Mononuclear cell (primary cell): ENCODE data around the gene C21orf58. TPM values are rescaled to one million over a fixed set of nuclear protein-coding genes. Genes with fewer than 3 reads are reported as not detected.

ENCODE experiments used
- H3K27me3 ChIP-seq: 2 replicates; pipeline ENCODE4 v1.6.0; 2011; ENCODE audit warnings: low read length, control low read depth; ENCODE audit not compliant: insufficient read depth
- H3K4me1 ChIP-seq: 2 replicates; pipeline ENCODE4 v1.5.1; 2011; ENCODE audit warnings: mild to moderate bottlenecking, low read length, control low read depth; ENCODE audit not compliant: insufficient read depth
- H3K4me3 ChIP-seq: 2 replicates; pipeline ENCODE4 v1.5.1; 2011; ENCODE audit warnings: mild to moderate bottlenecking, low read length, moderate library complexity
- H3K9me3 ChIP-seq: 2 replicates; pipeline ENCODE4 v1.5.1; 2011; ENCODE audit warnings: low read depth, mild to moderate bottlenecking, control low read depth, low read length
- total RNA-seq: library from RNA; depleted of rRNA; stranded (reverse); fragments of >200 nt; gene quantifications from one replicate; pipeline ENCODE4 v1.2.3, GENCODE V29; 2012

C21orf58 gene
- total RNA-seq, 1 donor = 1.0 TPM

GRCh38 chr21:46274797-46275390 is 48.8 kb downstream of the C21orf58 start:
- H3K4me1 ChIP-seq = no peaks in the 10 kb centered on the region
- no peak overlapping the region for H3K4me3 ChIP-seq
- no peaks in the 10 kb centered on the region for H3K27me3 ChIP-seq
- no peaks in the 10 kb centered on the region for H3K9me3 ChIP-seq

GRCh38 chr21:46273341-46273740 is 50.3 kb downstream of the C21orf58 start:
- H3K9me3 ChIP-seq = no peaks in the 10 kb centered on the region
- H3K27me3 ChIP-seq = no peaks in the 10 kb centered on the region
- no peaks in the 10 kb centered on the region for H3K4me1 ChIP-seq
- no peak overlapping the region for H3K4me3 ChIP-seq

GRCh38 chr21:46269466-46269865 is 54.2 kb downstream of the C21orf58 start:
- Histone ChIP-seq H3K9me3 (no peaks in the 10 kb centered on the region), H3K4me1 (no peaks in the 10 kb centered on the region), H3K27me3 (no peaks in the 10 kb centered on the region), H3K4me3 (no peak overlapping the region)

- Histone ChIP-seq H3K27me3 (no peaks in the 10 kb centered on the region), H3K4me1 (no peaks in the 10 kb centered on the region), H3K9me3 (no peaks in the 10 kb centered on the region), H3K4me3 (no peak overlapping the region)
Measured at GRCh38 chr21:46268371-46268770, 55.3 kb downstream of the C21orf58 start.

GRCh38 chr21:46266946-46267345 is 56.7 kb downstream of the C21orf58 start:
- Histone ChIP-seq H3K4me1 (no peaks in the 10 kb centered on the region), H3K4me3 (no peak overlapping the region), H3K9me3 (no peaks in the 10 kb centered on the region), H3K27me3 (no peaks in the 10 kb centered on the region)

GRCh38 chr21:46265736-46266525 is 57.7 kb downstream of the C21orf58 start:
- Histone ChIP-seq H3K4me1 (no peaks in the 10 kb centered on the region), H3K9me3 (no peaks in the 10 kb centered on the region), H3K27me3 (no peaks in the 10 kb centered on the region), H3K4me3 (no peak overlapping the region)

GRCh38 chr21:46264690-46265144 is 59.0 kb downstream of the C21orf58 start:
- no peak overlapping the region for H3K4me3 ChIP-seq
- no peaks in the 10 kb centered on the region for H3K27me3 ChIP-seq
- H3K4me1 ChIP-seq = no peaks in the 10 kb centered on the region
- H3K9me3 ChIP-seq = no peaks in the 10 kb centered on the region

- Histone ChIP-seq H3K27me3 (no peaks in the 10 kb centered on the region), H3K9me3 (no peaks in the 10 kb centered on the region), H3K4me1 (no peaks in the 10 kb centered on the region), H3K4me3 (no peak overlapping the region)
Measured at GRCh38 chr21:46264046-46264689, 59.5 kb downstream of the C21orf58 start.

- Histone ChIP-seq H3K9me3 (no peaks in the 10 kb centered on the region), H3K4me1 (peaks cover 15% of the 10 kb centered on the region), H3K4me3 (no peak overlapping the region), H3K27me3 (no peaks in the 10 kb centered on the region)
Measured at GRCh38 chr21:46256501-46256994, 67.1 kb downstream of the C21orf58 start.

- Histone ChIP-seq H3K4me1 (peaks cover 15% of the 10 kb centered on the region), H3K4me3 (no peak overlapping the region), H3K9me3 (no peaks in the 10 kb centered on the region), H3K27me3 (no peaks in the 10 kb centered on the region)
Measured at GRCh38 chr21:46255758-46256337, 67.8 kb downstream of the C21orf58 start.

GRCh38 chr21:46255166-46255565 is 68.5 kb downstream of the C21orf58 start:
- Histone ChIP-seq H3K27me3 (no peaks in the 10 kb centered on the region), H3K4me1 (peaks cover 15% of the 10 kb centered on the region), H3K9me3 (no peaks in the 10 kb centered on the region), H3K4me3 (no peak overlapping the region)

GRCh38 chr21:46254208-46254975 is 69.3 kb downstream of the C21orf58 start:
- H3K4me1 ChIP-seq = peaks cover 15% of the 10 kb centered on the region
- H3K9me3 ChIP-seq = no peaks in the 10 kb centered on the region
- no peaks in the 10 kb centered on the region for H3K27me3 ChIP-seq
- no peak overlapping the region for H3K4me3 ChIP-seq

GRCh38 chr21:46253610-46254124 is 70.0 kb downstream of the C21orf58 start:
- no peaks in the 10 kb centered on the region for H3K9me3 ChIP-seq
- H3K27me3 ChIP-seq = no peaks in the 10 kb centered on the region
- no peak overlapping the region for H3K4me3 ChIP-seq
- peaks cover 15% of the 10 kb centered on the region for H3K4me1 ChIP-seq

GRCh38 chr21:46252840-46253239 is 70.8 kb downstream of the C21orf58 start:
- Histone ChIP-seq H3K9me3 (no peaks in the 10 kb centered on the region), H3K4me3 (no peak overlapping the region), H3K4me1 (peaks cover 15% of the 10 kb centered on the region)

More at GRCh38 chr21:46252840-46253239, 70.8 kb downstream of the C21orf58 start:
- H3K27me3 ChIP-seq = no peaks in the 10 kb centered on the region
